Transverse colon (tissue), 4 donors: Measurements from ENCODE around the gene HS2ST1.

ENCODE experiments used
- CTCF ChIP-seq, 5 experiments: fragments of 200-600 bp in 3 of 5; fragments of 450-650 bp in 2 of 5; sonication (generic) in 3 of 5; IDR thresholded peaks; 1 replicate in 2 of 5; 2 replicates in 3 of 5; pipeline ENCODE4 v1.5.1; 2016 to 2017; ENCODE audit warnings: antibody characterized with exemption in 5 of 5, inconsistent platforms in 3 of 5, mild to moderate bottlenecking in 2 of 5, moderate library complexity in 1 of 5
- POLR2A ChIP-seq: fragments of 450-650 bp; IDR thresholded peaks from one replicate; pipeline ENCODE4 v1.6.1; 2016; ENCODE audit warnings: antibody characterized with exemption, mild to moderate bottlenecking, moderate library complexity
- POLR2AphosphoS5 ChIP-seq, 3 donors: sonication (generic); formaldehyde crosslinking; IDR thresholded peaks; one replicate each; pipeline ENCODE4 v1.6.1; 2016; ENCODE audit warnings: antibody characterized with exemption in 3 of 3

DNA sequence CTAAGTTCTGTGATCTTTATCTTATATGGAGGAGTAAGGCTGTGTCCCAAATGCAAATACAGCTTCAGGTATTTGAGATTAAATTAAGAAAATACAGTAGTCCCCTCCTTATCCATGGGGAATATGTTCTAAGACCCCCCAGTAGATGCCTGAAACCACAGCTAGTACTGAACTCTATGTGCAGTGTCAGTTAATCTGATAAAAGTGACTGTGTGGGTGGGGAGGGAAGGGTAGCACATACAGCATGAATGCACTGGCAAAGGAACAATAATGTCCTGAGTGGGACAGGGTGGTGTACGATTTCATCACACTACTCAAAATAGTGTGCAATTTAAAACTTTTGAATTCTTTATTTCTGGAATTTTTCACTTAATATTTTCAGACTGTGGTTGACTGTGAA is 83.1 kb downstream of the HS2ST1 start:
- no peak for TF ChIP-seq CTCF (IDR thresholded peaks at IDR 0.05)
- TF ChIP-seq POLR2A, result no peak
- TF ChIP-seq POLR2AphosphoS5 (IDR thresholded peaks at IDR 0.05), result no peak
